Activated naive CD4-positive, alpha-beta T cell treated with anti-CD3 and anti-CD28 coated beads for 36 hours (primary cell): ENCODE data around the gene MYCL. TPM values are rescaled to one million over a fixed set of nuclear protein-coding genes. Genes with fewer than 3 reads are reported as not detected.

Source experiments
- CTCF ChIA-PET: fragments of 350-600 bp; sonication (Branson Sonifier 250); formaldehyde crosslinking; loops from one replicate; lab custom pipeline; 2021; ENCODE audit warnings: antibody characterized with exemption; lab: Charles Lee
- DNase-seq: peaks from one replicate; pipeline ENCODE4 v3.0.0-alpha.2; 2020
- H3K27ac Mint-ChIP-seq: one replicate; pipeline ENCODE4 v1.8.0; 2021; ENCODE audit warnings: mild to moderate bottlenecking, mixed read lengths
- H3K27me3 Mint-ChIP-seq: one replicate; pipeline ENCODE4 v1.8.0; 2021; ENCODE audit warnings: low read depth, mixed read lengths
- H3K36me3 Mint-ChIP-seq: one replicate; pipeline ENCODE4 v1.8.0; 2021; ENCODE audit warnings: low read depth, mixed read lengths
- H3K4me1 Mint-ChIP-seq: one replicate; pipeline ENCODE4 v1.8.0; 2021; ENCODE audit warnings: low read depth, mixed read lengths
- H3K4me3 Mint-ChIP-seq: one replicate; pipeline ENCODE4 v1.8.0; 2021; ENCODE audit warnings: mild to moderate bottlenecking, moderate library complexity, mixed read lengths
- H3K9me3 Mint-ChIP-seq: one replicate; pipeline ENCODE4 v1.8.0; 2021; ENCODE audit warnings: mixed read lengths
- intact Hi-C: fragments of 100-400 bp; cut with micrococcal nuclease; formaldehyde crosslinking; loops from one replicate; pipeline ENCODE4 v1.15.1; 2023
- total RNA-seq, 2 experiments: library from RNA; stranded (reverse); gene quantifications; one replicate each; pipeline ENCODE4 v1.2.3, GENCODE V29; 2021

MYCL gene
- total RNA-seq, 2 experiments from 2014 or later: 0.19 TPM; not detected in 1

- CTCF ChIA-PET: interaction anchor here (0.7 to 2.2 kb wide), 2 partner anchors 8 to 42 kb away, joined by 3 to 7 read pairs; partner anchors contain the start of gene MYCL
- no peak overlapping the region for H3K27ac Mint-ChIP-seq
- H3K36me3 Mint-ChIP-seq: peaks cover 4% of the 10 kb centered on the region
- H3K4me3 Mint-ChIP-seq: no peak overlapping the region
- peaks cover 20% of the 10 kb centered on the region for H3K27me3 Mint-ChIP-seq
- no peaks in the 10 kb centered on the region for H3K4me1 Mint-ChIP-seq
- intact Hi-C loops: no loop called here
- peaks cover 12% of the 10 kb centered on the region for H3K9me3 Mint-ChIP-seq
- DNase-seq: no peak
These were observed 8.5 kb upstream of the MYCL start for GRCh38 chr1:39910263-39910662.

GRCh38 chr1:39908534-39908933, 6.8 kb upstream of the MYCL start:
- Mint-ChIP-seq H3K36me3 (peaks cover 4% of the 10 kb centered on the region), H3K4me1 (no peaks in the 10 kb centered on the region), H3K9me3 (peaks cover 12% of the 10 kb centered on the region), H3K27me3 (peaks cover 26% of the 10 kb centered on the region), H3K4me3 (no peak overlapping the region), H3K27ac (no peak overlapping the region)
- no peak for DNase-seq
- CTCF ChIA-PET: no interaction called here
- intact Hi-C loops: no loop called here

GRCh38 chr1:39907528-39908453, 6.1 kb upstream of the MYCL start:
- Mint-ChIP-seq H3K27ac (no peak overlapping the region), H3K36me3 (peaks cover 4% of the 10 kb centered on the region), H3K4me1 (peaks cover 2% of the 10 kb centered on the region), H3K4me3 (no peak overlapping the region), H3K9me3 (peaks cover 12% of the 10 kb centered on the region), H3K27me3 (peaks cover 34% of the 10 kb centered on the region)
- DNase-seq: no peak
- CTCF ChIA-PET: no interaction called here
- intact Hi-C loops: no loop called here

GRCh38 chr1:39905172-39905571, 3.5 kb upstream of the MYCL start:
- Mint-ChIP-seq H3K4me1 (peaks cover 8% of the 10 kb centered on the region), H3K4me3 (no peak overlapping the region), H3K27ac (no peak overlapping the region), H3K27me3 (peaks cover 43% of the 10 kb centered on the region), H3K36me3 (peaks cover 4% of the 10 kb centered on the region), H3K9me3 (peaks cover 12% of the 10 kb centered on the region)
- no peak for DNase-seq
- intact Hi-C loops: no loop called here
- CTCF ChIA-PET: interaction anchor here (0.6 to 1.4 kb wide), 2 partner anchors 69 to 86 kb away, joined by 3 to 5 read pairs; no protein-coding TSS in a partner anchor

GRCh38 chr1:39902460-39902807, 717 bp upstream of the MYCL start:
- H3K27ac Mint-ChIP-seq: no peak overlapping the region
- CTCF ChIA-PET: interaction anchor here (0.6 to 3.9 kb wide), 26 partner anchors 9 to 516 kb away, joined by 3 to 62 read pairs (median 4); no protein-coding TSS in a partner anchor
- peaks cover 49% of the 10 kb centered on the region for H3K27me3 Mint-ChIP-seq
- H3K36me3 Mint-ChIP-seq: no peaks in the 10 kb centered on the region
- peak overlapping the region; percentile 65 for H3K4me3 Mint-ChIP-seq
- no peak for DNase-seq
- intact Hi-C loops: loop anchor here (1.0 kb wide), 1 partner anchor 86 kb away; no protein-coding TSS in a partner anchor
- H3K4me1 Mint-ChIP-seq: peaks cover 8% of the 10 kb centered on the region
- H3K9me3 Mint-ChIP-seq: no peaks in the 10 kb centered on the region

- Mint-ChIP-seq H3K27me3 (peaks cover 44% of the 10 kb centered on the region), H3K9me3 (no peaks in the 10 kb centered on the region), H3K4me1 (peaks cover 8% of the 10 kb centered on the region), H3K4me3 (peak overlapping the region; percentile 29), H3K27ac (no peak overlapping the region), H3K36me3 (no peaks in the 10 kb centered on the region)
- intact Hi-C loops: loop anchor here (1.0 kb wide), 1 partner anchor 72 kb away; no protein-coding TSS in a partner anchor
- CTCF ChIA-PET: interaction anchor here (0.6 to 3.9 kb wide), 14 partner anchors 10 to 287 kb away, joined by 3 to 62 read pairs (median 6); no protein-coding TSS in a partner anchor
- no peak for DNase-seq
These were observed 328 bp downstream of the MYCL start for GRCh38 chr1:39901464-39901713.

GRCh38 chr1:39900662-39901463, 854 bp downstream of the MYCL start:
- Mint-ChIP-seq H3K9me3 (no peaks in the 10 kb centered on the region), H3K27me3 (peaks cover 42% of the 10 kb centered on the region), H3K4me3 (peak overlapping the region; percentile 62), H3K36me3 (no peaks in the 10 kb centered on the region), H3K27ac (no peak overlapping the region), H3K4me1 (peaks cover 8% of the 10 kb centered on the region)
- intact Hi-C loops: loop anchor here (1.0 kb wide), 1 partner anchor 72 kb away; no protein-coding TSS in a partner anchor
- CTCF ChIA-PET: interaction anchor here (1.1 to 3.9 kb wide), 7 partner anchors 10 to 287 kb away, joined by 3 to 62 read pairs (median 7); no protein-coding TSS in a partner anchor
- no peak for DNase-seq

GRCh38 chr1:39899611-39900538, 1.8 kb downstream of the MYCL start:
- H3K36me3 Mint-ChIP-seq: no peaks in the 10 kb centered on the region
- CTCF ChIA-PET: interaction anchor here (1.0 to 1.7 kb wide), 2 partner anchors 56 to 100 kb away, joined by 3 to 6 read pairs; no protein-coding TSS in a partner anchor
- H3K9me3 Mint-ChIP-seq: no peaks in the 10 kb centered on the region
- H3K4me3 Mint-ChIP-seq: no peak overlapping the region
- no peak overlapping the region for H3K27ac Mint-ChIP-seq
- intact Hi-C loops: no loop called here
- H3K4me1 Mint-ChIP-seq: peaks cover 8% of the 10 kb centered on the region
- H3K27me3 Mint-ChIP-seq: peaks cover 36% of the 10 kb centered on the region
- DNase-seq: no peak

- CTCF ChIA-PET: interaction anchor here (0.8 to 1.7 kb wide), 4 partner anchors 19 to 99 kb away, joined by 3 to 6 read pairs (median 3); no protein-coding TSS in a partner anchor
- intact Hi-C loops: no loop called here
- H3K27me3 Mint-ChIP-seq: peaks cover 40% of the 10 kb centered on the region
- H3K4me3 Mint-ChIP-seq: no peak overlapping the region
- H3K36me3 Mint-ChIP-seq: no peaks in the 10 kb centered on the region
- no peak for DNase-seq
- peaks cover 8% of the 10 kb centered on the region for H3K4me1 Mint-ChIP-seq
- no peaks in the 10 kb centered on the region for H3K9me3 Mint-ChIP-seq
- no peak overlapping the region for H3K27ac Mint-ChIP-seq
These were observed 2.8 kb downstream of the MYCL start for GRCh38 chr1:39898648-39899603.

GRCh38 chr1:39898191-39898590, 3.5 kb downstream of the MYCL start:
- no peaks in the 10 kb centered on the region for H3K9me3 Mint-ChIP-seq
- no peak overlapping the region for H3K4me3 Mint-ChIP-seq
- no peaks in the 10 kb centered on the region for H3K36me3 Mint-ChIP-seq
- no peak for DNase-seq
- peaks cover 36% of the 10 kb centered on the region for H3K27me3 Mint-ChIP-seq
- H3K27ac Mint-ChIP-seq: no peak overlapping the region
- intact Hi-C loops: no loop called here
- peaks cover 7% of the 10 kb centered on the region for H3K4me1 Mint-ChIP-seq
- CTCF ChIA-PET: interaction anchor here (0.8 to 1.5 kb wide), 2 partner anchors 20 to 81 kb away, joined by 3 read pairs; no protein-coding TSS in a partner anchor
